NCI-H146 treated with DMSO at 0.1 percent for 48 hours (cell line): Measurements from ENCODE around the gene MACC1.
A peak's percentile ranks its signal among the peaks of the same experiment; 100 is the strongest.

Experiments
- DNase-seq: peaks from one replicate; lab custom pipeline; 2025; ENCODE audit not compliant: unreplicated experiment; lab: John Stamatoyannopoulos, UW

The MACC1 gene

GRCh38 chr7:20232848-20233247 is 15.7 kb upstream of the MACC1 start:
- no peak for DNase-seq

GRCh38 chr7:20229646-20230500 is 12.7 kb upstream of the MACC1 start:
- no peak for DNase-seq

- no peak for DNase-seq
These were observed 11.9 kb upstream of the MACC1 start for GRCh38 chr7:20229081-20229480.

DNA sequence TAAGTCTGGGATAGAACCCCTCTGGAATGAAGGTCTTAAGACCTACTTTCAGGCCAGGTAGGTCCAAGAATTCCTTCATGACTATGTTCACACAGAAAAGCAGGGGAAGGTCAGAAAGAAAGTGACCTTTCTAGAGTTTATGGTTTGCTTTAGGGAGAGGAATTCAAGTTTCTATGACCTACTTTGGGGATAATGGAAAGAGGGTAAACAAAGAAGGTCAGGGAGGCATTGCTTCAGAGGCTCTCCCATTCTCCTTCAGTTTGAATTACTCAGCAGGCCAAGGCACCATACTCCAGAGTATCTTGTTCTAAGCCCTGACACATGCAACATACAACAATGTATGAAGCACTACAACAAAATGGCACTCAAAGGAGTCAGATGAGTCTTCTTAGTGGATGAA is 11.5 kb upstream of the MACC1 start:
- DNase-seq, result no peak

GRCh38 chr7:20227291-20227795 is 10.2 kb upstream of the MACC1 start:
- DNase-seq, result no peak

DNA sequence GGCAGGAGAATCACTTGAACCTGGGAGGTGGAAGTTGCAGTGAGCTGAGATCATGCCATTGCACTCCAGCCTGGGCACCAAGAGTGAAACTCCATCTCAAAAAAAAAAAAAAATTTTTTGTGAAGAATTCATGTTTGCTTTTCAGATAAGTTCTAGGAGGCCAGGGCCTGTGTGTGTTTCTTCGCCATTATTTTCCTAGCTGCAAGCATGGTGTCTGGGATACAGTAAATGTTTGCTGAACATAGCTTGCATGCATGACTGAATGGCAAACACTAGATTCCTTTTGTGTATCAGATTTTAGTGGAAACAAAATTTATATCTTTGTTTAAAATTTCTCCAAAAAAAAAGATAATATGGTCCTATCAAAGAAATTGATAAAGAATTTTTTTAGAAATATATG is 9.7 kb upstream of the MACC1 start:
- DNase-seq, result peak; percentile 11

- DNase-seq, result no peak
These were observed 8.2 kb upstream of the MACC1 start for GRCh38 chr7:20225384-20225783.

DNA sequence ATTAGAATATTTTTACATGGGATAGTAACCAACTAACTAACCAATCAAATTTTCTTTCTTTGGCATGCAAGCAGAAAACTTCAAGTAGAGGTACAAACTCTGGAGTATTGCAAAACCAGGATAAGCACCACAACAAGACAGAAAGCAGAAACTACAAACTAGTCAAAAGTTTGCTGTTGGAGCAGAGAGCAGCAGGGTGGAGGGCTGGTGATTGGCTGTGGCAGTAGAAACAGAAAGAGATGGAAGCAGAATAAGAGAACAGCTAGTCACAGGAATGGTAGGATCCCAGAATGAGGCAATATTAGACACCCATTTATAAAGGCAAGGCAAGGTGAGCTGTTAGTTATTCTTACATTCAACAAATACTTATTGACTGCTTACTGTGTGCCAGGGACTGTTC is 6.8 kb upstream of the MACC1 start:
- DNase-seq, result no peak

- no peak for DNase-seq
These were observed 6.2 kb upstream of the MACC1 start for GRCh38 chr7:20223356-20223755.

DNA sequence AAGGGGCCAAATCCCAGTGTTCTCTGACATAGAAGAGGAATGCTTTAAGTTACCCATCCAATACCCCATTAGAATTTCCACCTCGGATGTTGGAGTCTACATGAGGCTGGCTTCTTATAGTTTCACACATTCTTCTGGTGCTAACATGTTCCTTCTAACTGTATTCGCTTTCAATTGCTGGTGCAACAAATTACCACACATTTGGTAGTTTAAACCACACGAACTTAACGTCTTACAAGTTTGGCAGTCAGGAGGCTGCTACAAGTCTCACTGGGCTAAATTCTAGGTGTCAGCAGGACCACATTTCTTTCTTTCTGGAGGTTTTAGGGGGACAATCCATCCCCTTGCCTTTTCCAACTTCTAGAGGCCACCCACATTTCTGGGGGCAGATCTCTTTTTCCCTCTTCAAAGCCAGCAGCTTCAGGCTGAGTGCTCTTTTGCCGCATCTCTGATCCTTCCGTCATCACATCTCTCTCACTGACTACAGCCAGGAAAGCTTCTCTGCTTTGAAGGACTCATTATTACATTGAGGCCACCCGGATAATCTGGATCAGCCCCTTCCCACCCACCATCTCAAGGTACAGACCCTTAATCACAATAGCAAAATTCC is 5.1 kb upstream of the MACC1 start:
- DNase-seq, result no peak

DNA sequence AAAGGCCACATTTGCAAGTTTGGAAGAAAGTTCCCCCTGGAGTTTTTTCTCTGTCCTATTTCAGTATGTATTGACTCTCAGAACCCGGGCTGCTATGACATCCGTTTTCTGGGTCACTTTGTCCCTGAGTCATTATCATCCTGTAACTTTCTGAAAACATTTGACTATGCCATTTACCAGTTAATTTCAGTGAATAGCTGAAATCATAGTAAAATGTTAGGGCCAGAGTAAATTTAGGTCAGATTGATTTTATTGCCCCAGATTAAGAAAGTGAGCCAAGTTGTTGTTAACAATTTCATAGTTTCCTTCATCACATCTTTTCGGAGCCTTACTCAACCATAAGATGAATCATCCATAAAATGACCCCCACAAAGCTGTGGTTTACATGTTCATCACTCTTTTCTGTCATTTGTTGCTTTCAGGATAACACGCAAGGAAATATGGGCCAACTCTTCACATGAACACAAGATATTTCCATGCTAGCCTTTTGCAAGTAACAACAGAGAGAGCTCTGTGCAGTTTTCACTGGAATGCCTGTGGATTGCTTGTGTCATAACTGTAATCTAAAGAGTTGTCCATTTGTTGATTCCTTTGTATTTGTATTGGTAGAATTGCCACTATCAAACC is 3.9 kb upstream of the MACC1 start:
- no peak for DNase-seq

DNA sequence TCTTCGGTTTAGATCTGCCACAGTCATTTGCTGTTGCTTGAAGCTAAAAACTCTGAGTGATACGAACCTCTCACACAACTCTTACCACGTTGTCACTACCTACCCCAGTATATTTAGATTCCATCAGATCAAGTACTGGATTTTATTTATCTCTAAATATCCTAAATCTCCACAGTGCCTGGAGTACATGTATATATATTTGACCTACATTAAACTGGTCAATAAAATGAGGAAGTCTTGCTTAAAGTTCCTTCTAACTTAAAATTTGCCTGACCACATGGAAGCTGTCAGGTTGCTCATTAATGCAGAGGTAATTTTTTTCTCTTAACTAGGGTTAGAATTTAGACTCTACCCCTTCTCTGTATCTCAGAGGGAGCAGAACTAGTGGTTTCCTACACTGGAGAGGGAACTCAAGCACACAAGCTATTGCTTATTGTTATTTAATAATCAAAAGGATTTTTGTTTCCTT is 3.1 kb upstream of the MACC1 start:
- no peak for DNase-seq

DNA sequence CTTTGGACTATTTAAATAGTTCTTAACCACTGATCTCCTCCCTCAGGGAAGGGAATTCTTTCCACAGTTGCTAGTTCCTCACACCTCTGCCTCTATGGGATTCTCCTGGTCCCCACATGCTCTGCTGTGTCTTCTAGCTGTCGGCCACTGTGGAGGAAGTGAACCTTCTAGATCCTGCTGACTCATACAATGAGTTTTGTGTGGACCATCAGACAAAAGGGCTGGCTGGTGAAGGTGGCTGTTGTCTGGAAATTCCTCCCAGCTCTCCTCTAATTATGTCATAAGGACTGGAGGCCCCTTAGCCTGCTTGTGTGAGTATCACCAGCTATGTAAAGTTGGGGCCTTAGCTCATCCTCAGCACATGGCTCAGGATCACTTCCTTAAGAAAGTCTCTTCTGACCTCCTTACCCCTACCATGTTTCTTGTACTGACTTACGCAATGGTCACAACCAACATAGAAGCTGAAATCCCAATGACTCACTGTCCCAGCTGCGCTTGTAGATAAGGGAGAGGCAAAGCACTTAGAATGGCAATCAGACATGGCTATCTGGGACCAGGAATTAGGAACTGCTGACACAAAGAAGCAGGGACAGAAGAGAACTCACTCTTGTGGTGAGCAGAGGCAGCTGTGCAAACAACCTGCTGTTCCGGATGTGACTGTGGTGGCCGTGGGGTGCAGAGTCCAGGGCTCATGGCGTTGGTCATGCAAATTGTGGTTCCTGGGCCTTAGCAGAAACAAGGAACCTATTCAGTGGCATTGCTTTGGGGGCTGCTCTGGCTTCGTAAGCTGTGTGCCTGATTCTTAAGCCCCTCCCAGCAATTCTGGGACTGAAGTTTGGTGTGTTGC is 2.5 kb upstream of the MACC1 start:
- peak; percentile 98 for DNase-seq

DNA sequence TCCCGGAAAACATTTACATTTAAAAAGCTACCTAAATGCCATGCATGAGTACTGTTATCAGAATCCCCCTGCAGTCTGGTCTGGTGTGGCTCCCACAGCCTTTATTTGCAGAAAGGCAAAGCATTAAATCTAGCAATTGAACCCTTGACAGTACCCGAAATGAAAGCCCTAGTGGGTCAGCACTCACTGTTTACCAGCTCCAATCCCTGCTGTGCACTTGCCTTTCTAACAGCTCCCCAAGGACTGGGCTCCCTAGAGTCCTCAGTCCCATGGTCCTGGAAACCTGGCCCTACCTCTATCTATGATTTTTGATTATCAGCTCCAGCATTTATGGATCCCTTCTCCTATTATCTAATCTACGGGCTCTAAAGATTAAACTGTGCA is 1.9 kb upstream of the MACC1 start:
- DNase-seq, result peak; percentile 44

GRCh38 chr7:20218279-20218678 is 1.1 kb upstream of the MACC1 start:
- DNase-seq, result no peak

DNA sequence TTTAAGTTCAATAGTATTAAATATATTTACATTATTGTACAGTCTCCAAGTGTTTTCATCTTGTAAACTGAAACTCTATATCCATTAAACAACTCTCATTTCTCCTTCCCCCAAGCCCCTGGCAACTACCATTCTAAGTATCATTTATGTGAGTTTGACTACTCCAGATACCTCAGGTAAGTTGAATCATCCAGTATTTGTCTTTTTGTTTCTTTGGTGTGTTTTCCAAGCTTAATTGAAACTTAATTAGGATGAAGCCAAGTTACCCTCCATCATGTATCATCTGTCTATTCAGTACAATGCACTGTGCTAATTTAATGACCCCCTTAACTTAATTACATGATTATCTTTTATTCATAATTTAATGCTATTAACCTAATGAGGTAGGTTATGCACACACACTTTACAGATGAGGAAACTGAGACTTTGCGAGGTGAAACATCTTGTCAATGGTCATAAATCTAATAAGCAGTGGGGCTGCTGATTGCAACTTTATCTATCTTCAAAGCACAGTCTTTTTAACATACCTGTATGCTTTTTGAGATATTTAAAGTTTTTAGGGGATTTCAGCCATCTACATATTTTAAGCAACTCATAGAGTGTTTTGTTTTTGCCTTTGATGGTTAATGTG is 663 bp downstream of the MACC1 start:
- no peak for DNase-seq

DNA sequence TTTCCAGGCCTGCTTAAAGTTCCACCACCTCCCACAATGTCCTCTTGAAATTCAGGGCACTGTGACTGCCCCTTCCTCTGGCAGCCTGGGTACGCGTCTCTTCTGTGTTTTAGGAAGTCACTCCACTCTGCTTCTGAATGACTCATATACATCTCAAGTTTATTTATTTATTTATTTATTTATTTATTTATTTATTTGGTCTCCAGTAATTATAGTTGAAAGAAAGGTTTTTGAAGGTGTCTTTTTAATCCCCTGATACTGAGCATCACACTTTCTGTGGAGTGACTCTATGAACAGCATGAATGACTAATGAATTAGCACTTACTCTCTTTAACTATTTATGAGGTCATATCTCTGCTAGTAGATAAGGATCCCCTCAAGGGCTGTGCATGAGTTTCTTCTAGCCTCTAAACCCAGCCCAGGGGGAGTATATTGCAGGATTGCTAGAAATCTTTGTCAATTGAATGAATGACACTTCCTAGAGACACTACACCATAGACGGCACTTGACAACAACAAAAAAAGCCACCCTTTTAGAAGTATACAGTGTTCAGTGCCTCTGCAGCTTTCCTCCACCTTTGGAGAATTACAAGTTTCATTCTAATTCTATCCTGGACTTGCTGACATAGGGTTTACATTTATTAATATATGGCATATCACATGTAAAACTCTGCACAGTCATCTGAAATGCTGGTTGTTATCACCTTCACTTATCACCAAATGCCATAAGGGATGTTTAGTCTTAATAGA is 2.1 kb downstream of the MACC1 start:
- no peak for DNase-seq

DNA sequence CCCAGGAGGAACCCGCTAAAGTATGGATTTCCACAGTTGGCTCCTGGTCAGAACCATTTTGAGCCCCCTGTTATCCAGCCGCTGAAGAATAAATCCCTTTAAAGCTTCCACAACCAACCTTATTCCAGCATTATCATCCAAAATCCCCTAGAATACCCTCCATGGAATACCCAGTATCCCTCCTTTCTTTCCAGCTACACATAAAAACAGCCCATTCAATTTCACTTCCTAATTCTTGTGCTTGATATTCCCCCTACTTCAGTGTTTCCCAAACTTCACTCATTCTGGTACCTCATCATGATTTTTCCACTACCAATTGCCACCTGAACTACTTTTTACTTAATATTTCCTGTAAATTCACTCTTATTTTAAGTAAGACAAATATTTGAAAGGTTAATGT is 3.1 kb downstream of the MACC1 start:
- DNase-seq, result no peak

DNA sequence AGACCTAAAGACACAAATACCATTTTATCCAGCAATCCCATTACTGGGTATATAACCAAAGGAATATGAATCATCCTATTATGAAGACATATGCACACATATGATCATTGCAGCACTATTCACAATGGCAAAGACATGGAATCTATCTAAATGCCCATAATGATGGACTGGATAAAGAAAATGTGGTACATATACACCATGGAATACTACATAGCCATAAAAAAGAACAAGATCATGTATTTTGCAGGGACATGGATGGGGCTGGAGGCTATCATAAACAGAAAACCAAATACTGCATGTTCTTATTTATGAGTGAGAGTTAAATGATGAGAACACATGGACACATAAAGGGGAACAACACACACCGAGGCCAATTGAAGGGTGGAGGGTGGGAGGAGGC is 3.8 kb downstream of the MACC1 start:
- DNase-seq, result no peak

GRCh38 chr7:20211376-20211775 is 5.8 kb downstream of the MACC1 start:
- DNase-seq, result no peak
